Liver (tissue), 9 donors: ENCODE measurements around the gene AFDN. TPM values are rescaled to one million over a fixed set of nuclear protein-coding genes. Genes with fewer than 3 reads are reported as not detected.
A peak's percentile ranks its signal among the peaks of the same experiment; 100 is the strongest.

ENCODE experiments used
- DNase-seq: peaks from one replicate; pipeline ENCODE4 v3.0.0-alpha.2; 2017; ENCODE audit warnings: low spot score
- H3K27ac ChIP-seq, 2 donors: one replicate each; pipeline ENCODE4 v1.7.0; 2013; ENCODE audit warnings: inconsistent platforms in 2 of 2, low read length in 2 of 2, control low read depth in 1 of 2, low read depth in 1 of 2, mild to moderate bottlenecking in 1 of 2
- H3K27me3 ChIP-seq, 4 donors: one replicate each; pipeline versions ENCODE4 v1.6.1 to v1.7.0; 2013; ENCODE audit warnings: low read length in 3 of 4, inconsistent platforms in 1 of 4, mild to moderate bottlenecking in 1 of 4, moderate library complexity in 1 of 4; ENCODE audit not compliant: control insufficient read depth in 4 of 4, insufficient read depth in 4 of 4
- H3K36me3 ChIP-seq, 4 donors: one replicate each; pipeline versions ENCODE4 v1.6.1 to v1.7.0; 2013; ENCODE audit warnings: low read length in 3 of 4, mild to moderate bottlenecking in 3 of 4, low read depth in 1 of 4, moderate library complexity in 1 of 4; ENCODE audit not compliant: control insufficient read depth in 4 of 4, insufficient read depth in 3 of 4
- H3K4me1 ChIP-seq, 4 donors: one replicate each; pipeline versions ENCODE4 v1.6.1 to v1.7.0; 2013; ENCODE audit warnings: low read length in 3 of 4, mild to moderate bottlenecking in 3 of 4, moderate library complexity in 1 of 4; ENCODE audit not compliant: control insufficient read depth in 4 of 4, insufficient read depth in 4 of 4
- H3K4me3 ChIP-seq, 3 donors: one replicate each; pipeline versions ENCODE4 v1.6.1 to v1.7.0; 2013; ENCODE audit warnings: low read length in 3 of 3, control low read depth in 1 of 3, low read depth in 1 of 3, mild to moderate bottlenecking in 1 of 3
- H3K9ac ChIP-seq, 2 donors: one replicate each; pipeline ENCODE4 v1.7.0; 2013; ENCODE audit warnings: low read length in 2 of 2, mild to moderate bottlenecking in 2 of 2, moderate library complexity in 2 of 2, control low read depth in 1 of 2, low read depth in 1 of 2
- H3K9me3 ChIP-seq, 4 donors: one replicate each; pipeline versions ENCODE4 v1.6.1 to v1.7.0; 2013; ENCODE audit warnings: low read length in 3 of 4; ENCODE audit not compliant: control insufficient read depth in 4 of 4
- CTCF ChIP-seq: fragments of 150-350 bp; IDR thresholded peaks from 2 replicates; pipeline ENCODE4 v1.5.1; 2017; ENCODE audit warnings: improper control_type of control experiment, low read depth, low read length; ENCODE audit not compliant: missing input control
- EGR1 ChIP-seq, 2 donors: IDR thresholded peaks; 2 replicates each; pipeline ENCODE4 v1.6.1; 2016 to 2018; ENCODE audit warnings: antibody characterized with exemption in 2 of 2, low read depth in 2 of 2
- FOXA1 ChIP-seq: IDR thresholded peaks from 2 replicates; pipeline ENCODE4 v1.6.1; 2016; ENCODE audit warnings: antibody characterized with exemption
- FOXA2 ChIP-seq: IDR thresholded peaks from 2 replicates; pipeline ENCODE4 v1.6.1; 2016; ENCODE audit warnings: antibody characterized with exemption
- GABPA ChIP-seq, 2 donors: IDR thresholded peaks in 1 of 2; conservative IDR thresholded peaks in 1 of 2; 2 replicates each; pipeline ENCODE4 v1.6.1; 2016; ENCODE audit warnings: antibody characterized with exemption in 2 of 2, mild to moderate bottlenecking in 1 of 2, moderate library complexity in 1 of 2
- HNF4A ChIP-seq, 2 donors: conservative IDR thresholded peaks; 2 replicates each; pipeline ENCODE4 v1.6.1; 2016; ENCODE audit warnings: antibody characterized with exemption in 2 of 2, mild to moderate bottlenecking in 2 of 2
- JUND ChIP-seq, 2 donors: IDR thresholded peaks; 2 replicates each; pipeline ENCODE4 v1.6.1; 2016; ENCODE audit warnings: antibody characterized with exemption in 2 of 2
- NR2F2 ChIP-seq: IDR thresholded peaks from 2 replicates; pipeline ENCODE4 v1.6.1; 2016; ENCODE audit warnings: antibody characterized with exemption
- RAD21 ChIP-seq, 2 donors: IDR thresholded peaks; 2 replicates each; pipeline ENCODE4 v1.6.1; 2016; ENCODE audit warnings: antibody characterized with exemption in 2 of 2, mild to moderate bottlenecking in 2 of 2
- REST ChIP-seq: IDR thresholded peaks from 2 replicates; pipeline ENCODE4 v1.6.1; 2016; ENCODE audit warnings: antibody characterized with exemption, mild to moderate bottlenecking
- RXRA ChIP-seq, 2 donors: IDR thresholded peaks; 2 replicates each; pipeline ENCODE4 v1.6.1; 2017 to 2018; ENCODE audit warnings: antibody characterized with exemption in 2 of 2, mild to moderate bottlenecking in 1 of 2
- SP1 ChIP-seq: IDR thresholded peaks from 2 replicates; pipeline ENCODE4 v1.6.1; 2018; ENCODE audit warnings: antibody characterized with exemption, mild to moderate bottlenecking
- TAF1 ChIP-seq: conservative IDR thresholded peaks from 2 replicates; pipeline ENCODE4 v1.6.1; 2016; ENCODE audit warnings: antibody characterized with exemption, mild to moderate bottlenecking
- YY1 ChIP-seq: IDR thresholded peaks from 2 replicates; pipeline ENCODE4 v1.6.1; 2016; ENCODE audit warnings: antibody characterized with exemption, mild to moderate bottlenecking
- WGBS: extraction: QIAGEN DNeasy Blood & Tissue Kit; methylation state at CpG from one replicate; pipeline ENCODE4 v1.1.7; 2013; 5-methylcytosine and 5-hydroxymethylcytosine counted together
- polyA plus RNA-seq, 2 donors: library from polyadenylated mRNA; stranded (reverse) in 1 of 2; unstranded in 1 of 2; fragments of 200-250 nt in 1 of 2; fragments of >200 nt in 1 of 2; fragmentation: Nextera tagmentation in 1 of 2; extraction: Ambion mirVana in 1 of 2; gene quantifications; one replicate each; pipeline versions ENCODE4 v1.2.1 to v1.2.3, GENCODE V29; 2013 to 2015
- total RNA-seq, 2 donors: library from RNA; depleted of rRNA; stranded (reverse); fragments of >200 nt; gene quantifications; one replicate each; pipeline ENCODE4 v1.2.3, GENCODE V29; 2014
- donor health status: healthy.
- donor health status: healthy.
- donor health status: healthy.
- donor health status: healthy.
- donor health status: healthy.

The AFDN gene
- total and polyA plus RNA-seq, 4 donors: 21.3 to 145 (median 29.3) TPM

GRCh38 chr6:167937948-167938911, 111.5 kb downstream of the AFDN start:
- peak overlapping the region in 1 of 2 donors; percentile 18 for H3K27ac ChIP-seq
- WGBS: 72% methylated on average over 5 of the region's 5 CpGs
- H3K36me3 ChIP-seq: peaks cover 0 to 3% (median 2%) of the 10 kb centered on the region in 4 donors
- no peak for DNase-seq
- peaks cover 0 to 21% (median 7%) of the 10 kb centered on the region in 4 donors for H3K4me1 ChIP-seq
- no peak overlapping the region for H3K4me3 ChIP-seq
- TF ChIP-seq JUND (IDR thresholded peaks at IDR 0.05): no peak
- TF ChIP-seq SP1: no peak
- no peak for TF ChIP-seq TAF1
- TF ChIP-seq YY1: no peak
- no peaks in the 10 kb centered on the region for H3K27me3 ChIP-seq
- H3K9me3 ChIP-seq: no peaks in the 10 kb centered on the region
- H3K9ac ChIP-seq: no peak overlapping the region

- 92% methylated on average over 3 of the region's 3 CpGs for WGBS
- Histone ChIP-seq H3K27ac (no peak overlapping the region), H3K4me3 (no peak overlapping the region), H3K9me3 (no peaks in the 10 kb centered on the region), H3K27me3 (no peaks in the 10 kb centered on the region), H3K9ac (no peak overlapping the region), H3K4me1 (peaks cover 0 to 5% (median 2%) of the 10 kb centered on the region in 4 donors), H3K36me3 (peaks cover 3 to 24% (median 20%) of the 10 kb centered on the region in 4 donors)
- TF ChIP-seq FOXA1: no peak
- no peak for TF ChIP-seq CTCF
- no peak for TF ChIP-seq JUND (IDR thresholded peaks at IDR 0.05)
- no peak for TF ChIP-seq HNF4A (conservative IDR thresholded peaks at IDR 0.05)
- no peak for TF ChIP-seq REST
- no peak for TF ChIP-seq NR2F2
- no peak for DNase-seq
These were observed 115.1 kb downstream of the AFDN start for GRCh38 chr6:167941822-167942221.

- H3K27ac ChIP-seq: no peak overlapping the region
- WGBS: 96% methylated on average over 4 of the region's 4 CpGs
- TF ChIP-seq FOXA2: no peak
- no peak for TF ChIP-seq SP1
- TF ChIP-seq FOXA1: no peak
- TF ChIP-seq EGR1 (IDR thresholded peaks at IDR 0.05; ENCODE audit: low read depth in 2 of 2): no peak
- no peak for TF ChIP-seq CTCF
- TF ChIP-seq TAF1: no peak
- no peak for TF ChIP-seq RXRA (IDR thresholded peaks at IDR 0.05)
- TF ChIP-seq RAD21 (IDR thresholded peaks at IDR 0.05): no peak
- TF ChIP-seq REST: no peak
- TF ChIP-seq GABPA (IDR thresholded peaks at IDR 0.05 in 1 of 2, conservative IDR thresholded peaks at IDR 0.05 in 1 of 2): no peak
These were observed 117.4 kb downstream of the AFDN start for GRCh38 chr6:167944130-167944529.

More at GRCh38 chr6:167944130-167944529, 117.4 kb downstream of the AFDN start:
- H3K36me3 ChIP-seq: peaks cover 6 to 40% (median 37%) of the 10 kb centered on the region in 4 donors
- H3K27me3 ChIP-seq: no peaks in the 10 kb centered on the region
- H3K9me3 ChIP-seq: no peaks in the 10 kb centered on the region
- no peaks in the 10 kb centered on the region for H3K4me1 ChIP-seq
- no peak for DNase-seq
- H3K9ac ChIP-seq: no peak overlapping the region
- no peak overlapping the region for H3K4me3 ChIP-seq
